A673 (cell line): ENCODE data around the gene KRT10. TPM values are rescaled to one million over a fixed set of nuclear protein-coding genes. Genes with fewer than 3 reads are reported as not detected.

Experiments
- BruUV-seq: library from RNA; stranded (reverse); fragments of 400-500 nt; replicated peaks from 2 replicates; lab custom pipeline; 2021; lab: Mats Ljungman, UMichigan
- CTCF ChIA-PET: fragments of 300-600 bp; sonication (Branson Sonifier 250); formaldehyde crosslinking; loops from one replicate; lab custom pipeline; 2022; ENCODE audit warnings: antibody characterized with exemption; lab: Charles Lee
- POLR2A ChIA-PET: fragments of 300-600 bp; sonication (Branson Sonifier 250); formaldehyde crosslinking; loops from one replicate; lab custom pipeline; 2022; ENCODE audit warnings: antibody characterized with exemption; ENCODE audit not compliant: low non-redundant PET; lab: Charles Lee
- DNase-seq: peaks from one replicate; pipeline ENCODE4 v3.0.0-alpha.2; 2015; ENCODE audit warnings: low spot score
- H3K27ac ChIP-seq: fragments of 200-600 bp; sonication (generic); 2 replicates; pipeline ENCODE4 v1.5.1; 2016; ENCODE audit warnings: mixed run types, low read depth, mild to moderate bottlenecking, mixed read lengths, antibody characterized with exemption, low read length; ENCODE audit not compliant: poor library complexity, severe bottlenecking
- H3K27me3 ChIP-seq: fragments of 200-600 bp; sonication (generic); replicated peaks from 2 replicates; pipeline ENCODE4 v1.6.1; 2017; ENCODE audit warnings: mixed run types, low read depth, mild to moderate bottlenecking, mixed read lengths, antibody characterized with exemption, low read length; ENCODE audit not compliant: insufficient read depth, poor library complexity
- H3K36me3 ChIP-seq: fragments of 200-600 bp; sonication (generic); 2 replicates; pipeline ENCODE4 v1.6.1; 2016; ENCODE audit warnings: mixed run types, mild to moderate bottlenecking, mixed read lengths, antibody characterized with exemption, low read length; ENCODE audit not compliant: insufficient read depth, poor library complexity, severe bottlenecking
- H3K4me1 ChIP-seq: fragments of 200-600 bp; sonication (generic); 2 replicates; pipeline ENCODE4 v1.6.1; 2017; ENCODE audit warnings: mixed run types, mild to moderate bottlenecking, mixed read lengths, antibody characterized with exemption, low read length; ENCODE audit not compliant: insufficient read depth, poor library complexity, severe bottlenecking
- H3K4me3 ChIP-seq: fragments of 200-600 bp; sonication (generic); 2 replicates; pipeline ENCODE4 v1.5.1; 2016; ENCODE audit warnings: low read depth, mixed run types, mild to moderate bottlenecking, mixed read lengths, low read length; ENCODE audit not compliant: poor library complexity, severe bottlenecking
- H3K9me3 ChIP-seq: fragments of 200-600 bp; sonication (generic); 2 replicates; pipeline ENCODE4 v1.6.1; 2016; ENCODE audit warnings: mixed run types, low read depth, mild to moderate bottlenecking, mixed read lengths, antibody characterized with exemption, low read length; ENCODE audit not compliant: poor library complexity, severe bottlenecking
- CTCF ChIP-seq: fragments of 300-800, 200-600 bp; sonication (generic); conservative IDR thresholded peaks from 2 replicates; pipeline ENCODE4 v1.5.1; 2017; ENCODE audit warnings: low read depth, mild to moderate bottlenecking, antibody characterized with exemption, low read length, moderate library complexity, mixed read lengths
- EZH2 ChIP-seq: fragments of 200-600 bp; sonication (generic); IDR thresholded peaks from 2 replicates; pipeline ENCODE4 v1.6.1; 2017; ENCODE audit warnings: borderline replicate concordance, low read depth, mild to moderate bottlenecking, mixed read lengths, antibody characterized with exemption, low read length; ENCODE audit not compliant: poor library complexity, severe bottlenecking
- intact Hi-C: fragments of 100-400 bp; cut with micrococcal nuclease; formaldehyde crosslinking; loops from one replicate; pipeline ENCODE4 v1.10.0; 2022; ENCODE audit not compliant: unreplicated experiment
- total RNA-seq: library from RNA; stranded (reverse); gene quantifications from 2 replicates; pipeline ENCODE4 v1.2.3, GENCODE V29; 2021

KRT10 gene
- total RNA-seq, 1 experiment from 2014 or later, result 36.2 TPM

GRCh38 chr17:40825599-40825998 is 3.2 kb upstream of the KRT10 start:
- intact Hi-C loops, result no loop called here
- H3K9me3 ChIP-seq, result no peaks in the 10 kb centered on the region
- H3K4me1 ChIP-seq, result peaks cover 18% of the 10 kb centered on the region
- no peaks in the 10 kb centered on the region for H3K36me3 ChIP-seq
- H3K27me3 ChIP-seq, result no peaks in the 10 kb centered on the region
- DNase-seq, result no peak
- ChIA-PET CTCF (no interaction called here), POLR2A (no interaction called here)
- no peak overlapping the region for H3K4me3 ChIP-seq
- no peak overlapping the region for H3K27ac ChIP-seq
- BruUV-seq, result no TSS peak
- TF ChIP-seq CTCF, result no peak
- TF ChIP-seq EZH2, result no peak

GRCh38 chr17:40824015-40824832 is 1.8 kb upstream of the KRT10 start:
- POLR2A ChIA-PET, result no interaction called here

GRCh38 chr17:40821536-40821935 is 878 bp downstream of the KRT10 start:
- POLR2A ChIA-PET, result no interaction called here
- no peak overlapping the region for H3K4me3 ChIP-seq
- no peak overlapping the region for H3K27ac ChIP-seq
- peaks cover 3% of the 10 kb centered on the region for H3K36me3 ChIP-seq
- no peaks in the 10 kb centered on the region for H3K4me1 ChIP-seq
- CTCF ChIA-PET, result no interaction called here
- BruUV-seq, result no TSS peak
- H3K9me3 ChIP-seq, result no peaks in the 10 kb centered on the region
- no peak for DNase-seq
- TF ChIP-seq CTCF, result no peak
- TF ChIP-seq EZH2, result no peak
- H3K27me3 ChIP-seq, result no peaks in the 10 kb centered on the region
- intact Hi-C loops, result no loop called here

More at GRCh38 chr17:40824015-40824832, 1.8 kb upstream of the KRT10 start:
- Histone ChIP-seq H3K9me3 (no peaks in the 10 kb centered on the region), H3K4me3 (no peak overlapping the region), H3K27me3 (no peaks in the 10 kb centered on the region), H3K4me1 (peaks cover 18% of the 10 kb centered on the region), H3K27ac (no peak overlapping the region), H3K36me3 (no peaks in the 10 kb centered on the region)
- CTCF ChIA-PET, result no interaction called here
- intact Hi-C loops, result no loop called here
- no peak for TF ChIP-seq CTCF
- TF ChIP-seq EZH2, result no peak
- BruUV-seq, result no TSS peak
- no peak for DNase-seq
